Erythroblast (primary cell): Measurements from ENCODE around the gene PPAN.

ENCODE experiments used
- GATA1 ChIP-seq: IDR thresholded peaks from 2 replicates; pipeline ENCODE4 v1.6.1; 2011; ENCODE audit warnings: low read depth, mild to moderate bottlenecking, control low read depth, low read length, moderate library complexity
- POLR2A ChIP-seq: IDR thresholded peaks from 2 replicates; pipeline ENCODE4 v1.6.1; 2011; ENCODE audit warnings: mild to moderate bottlenecking, low read length

GRCh38 chr19:10091895-10092641 lies 14.1 kb upstream of the PPAN start:
- no peak for TF ChIP-seq POLR2A
- TF ChIP-seq GATA1, result no peak
